Measurements from ENCODE around the gene HESX1.

The HESX1 gene

GRCh38 chr3:57169108-57169507 lies 30.7 kb downstream of the HESX1 start:
- TF ChIP-seq, protein P1, sequence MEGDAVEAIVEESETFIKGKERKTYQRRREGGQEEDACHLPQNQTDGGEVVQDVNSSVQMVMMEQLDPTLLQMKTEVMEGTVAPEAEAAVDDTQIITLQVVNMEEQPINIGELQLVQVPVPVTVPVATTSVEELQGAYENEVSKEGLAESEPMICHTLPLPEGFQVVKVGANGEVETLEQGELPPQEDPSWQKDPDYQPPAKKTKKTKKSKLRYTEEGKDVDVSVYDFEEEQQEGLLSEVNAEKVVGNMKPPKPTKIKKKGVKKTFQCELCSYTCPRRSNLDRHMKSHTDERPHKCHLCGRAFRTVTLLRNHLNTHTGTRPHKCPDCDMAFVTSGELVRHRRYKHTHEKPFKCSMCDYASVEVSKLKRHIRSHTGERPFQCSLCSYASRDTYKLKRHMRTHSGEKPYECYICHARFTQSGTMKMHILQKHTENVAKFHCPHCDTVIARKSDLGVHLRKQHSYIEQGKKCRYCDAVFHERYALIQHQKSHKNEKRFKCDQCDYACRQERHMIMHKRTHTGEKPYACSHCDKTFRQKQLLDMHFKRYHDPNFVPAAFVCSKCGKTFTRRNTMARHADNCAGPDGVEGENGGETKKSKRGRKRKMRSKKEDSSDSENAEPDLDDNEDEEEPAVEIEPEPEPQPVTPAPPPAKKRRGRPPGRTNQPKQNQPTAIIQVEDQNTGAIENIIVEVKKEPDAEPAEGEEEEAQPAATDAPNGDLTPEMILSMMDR (IDR thresholded peaks at IDR 0.05; ENCODE audit: low read length, missing control alignments): no peak
- no peak overlapping the region for H3K4me3 ChIP-seq (replicated peaks; ENCODE audit: low read depth, low read length)
- no peak for DNase-seq (ENCODE audit: low read depth)

DNA sequence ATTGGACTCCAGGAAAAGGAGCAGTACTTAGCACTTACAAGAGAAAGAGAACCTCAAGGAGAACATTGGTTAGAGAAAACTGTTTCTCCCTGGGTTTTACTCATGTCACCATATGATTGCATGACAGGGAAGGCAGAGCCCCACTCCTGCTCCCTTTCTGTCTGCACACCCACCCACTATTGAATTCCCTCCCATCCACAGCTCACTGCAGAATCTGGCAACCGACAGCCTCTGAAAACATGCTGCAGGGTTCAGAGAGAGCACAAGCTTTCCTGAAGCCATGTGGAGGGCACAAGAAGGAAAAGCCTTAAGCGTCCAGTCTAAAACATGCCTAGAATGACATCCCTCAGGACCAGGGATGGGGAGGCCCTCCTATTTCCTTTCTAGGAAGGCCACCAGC lies 31.6 kb downstream of the HESX1 start:
- H3K4me3 ChIP-seq (replicated peaks; ENCODE audit: low read depth, low read length): no peak overlapping the region
- DNase-seq (ENCODE audit: low read depth): no peak
- TF ChIP-seq, protein P1 (IDR thresholded peaks at IDR 0.05; ENCODE audit: low read length, missing control alignments): no peak

- DNase-seq (ENCODE audit: low read depth): no peak
- TF ChIP-seq, protein P1 (IDR thresholded peaks at IDR 0.05; ENCODE audit: low read length, missing control alignments): no peak
- no peak overlapping the region for H3K4me3 ChIP-seq (replicated peaks; ENCODE audit: low read depth, low read length)
Measured at GRCh38 chr3:57166660-57167059, 33.1 kb downstream of the HESX1 start.

- no peak for DNase-seq (ENCODE audit: low read depth)
- H3K4me3 ChIP-seq (replicated peaks; ENCODE audit: low read depth, low read length): no peak overlapping the region
- TF ChIP-seq, protein P1 (IDR thresholded peaks at IDR 0.05; ENCODE audit: low read length, missing control alignments): no peak
Measured at GRCh38 chr3:57165641-57166040, 34.1 kb downstream of the HESX1 start.

DNA sequence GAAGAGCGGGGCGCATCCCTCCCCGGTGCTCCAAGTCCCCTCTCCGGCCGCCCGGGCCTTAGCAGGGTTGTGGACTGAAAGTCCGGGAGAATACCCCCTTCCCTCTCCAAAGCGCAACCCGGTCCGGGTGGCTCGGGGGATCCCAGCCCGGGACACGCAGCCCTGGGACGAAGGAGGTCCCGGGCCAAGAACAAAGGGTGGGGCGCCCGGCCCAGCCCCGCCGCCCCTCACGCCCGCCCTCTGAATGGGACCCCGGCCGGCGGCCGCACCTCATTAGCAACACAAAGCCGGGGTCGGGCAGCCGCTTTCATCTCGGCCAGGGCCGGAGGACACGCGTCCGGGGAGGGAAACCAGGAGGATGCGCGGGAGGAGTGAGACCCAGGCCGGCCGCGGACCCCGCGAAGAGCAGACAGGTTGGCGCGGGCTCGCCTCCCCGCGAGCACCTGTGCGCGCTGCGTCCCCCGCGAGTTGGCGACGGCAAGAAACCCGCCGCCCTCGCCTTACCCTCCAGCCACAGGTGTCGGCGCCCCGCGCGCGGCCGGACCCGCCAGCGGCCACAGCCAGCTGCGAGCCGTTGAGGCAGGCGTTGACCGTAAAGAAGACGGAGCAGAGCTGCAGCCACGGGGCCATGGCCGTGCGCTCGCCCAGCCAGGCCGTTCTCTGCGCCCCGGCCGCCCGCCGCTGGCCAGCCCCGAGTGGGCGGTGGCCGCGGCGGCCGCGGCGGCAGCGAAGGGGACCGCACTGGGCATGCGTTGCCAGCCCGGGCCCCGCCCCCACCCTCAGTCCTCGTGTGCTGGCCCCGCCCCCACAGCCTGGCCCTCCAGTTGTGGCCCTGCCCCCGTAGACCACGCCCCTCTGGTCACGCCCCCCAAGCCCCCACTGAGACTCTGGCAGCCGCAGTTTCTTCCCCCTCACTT lies 34.9 kb downstream of the HESX1 start, which contains the start of gene IL17RD:
Gene IL17RD (minus strand): TSS at position 697 of the 917 bp plus-strand sequence. CDS start 67 bp downstream, at position 630.
- peak within 1 kb of the TSS; percentile 63 for H3K4me3 ChIP-seq (replicated peaks; ENCODE audit: low read depth, low read length)
- TF ChIP-seq, protein P1 (IDR thresholded peaks at IDR 0.05; ENCODE audit: low read length, missing control alignments): no peak
- peak; percentile 79 for DNase-seq (ENCODE audit: low read depth)

- TF ChIP-seq, protein P1 (IDR thresholded peaks at IDR 0.05; ENCODE audit: low read length, missing control alignments): no peak
- H3K4me3 ChIP-seq (replicated peaks; ENCODE audit: low read depth, low read length): peak overlapping the region; percentile 63
- peak; percentile 26 for DNase-seq (ENCODE audit: low read depth)
Measured at GRCh38 chr3:57164217-57164656, 35.5 kb downstream of the HESX1 start.
